GM21619 (cell line): ENCODE data around the gene CDC6.

Experiments used
- ATAC-seq: cut with Tn5 transposase; IDR thresholded peaks from one replicate; pipeline ENCODE4 v1.9.1; 2021; ENCODE audit not compliant: unreplicated experiment

The CDC6 gene

GRCh38 chr17:40321961-40322357 is 34.3 kb downstream of the CDC6 start:
- ATAC-seq: no peak

- peak; percentile 29 for ATAC-seq
Measured at GRCh38 chr17:40322358-40323315, 35.0 kb downstream of the CDC6 start.

- no peak for ATAC-seq
Measured at GRCh38 chr17:40323391-40324381, 36.0 kb downstream of the CDC6 start.

- no peak for ATAC-seq
Measured at GRCh38 chr17:40325156-40326013, 37.7 kb downstream of the CDC6 start.

- no peak for ATAC-seq
Measured at GRCh38 chr17:40326014-40326831, 38.5 kb downstream of the CDC6 start.

DNA sequence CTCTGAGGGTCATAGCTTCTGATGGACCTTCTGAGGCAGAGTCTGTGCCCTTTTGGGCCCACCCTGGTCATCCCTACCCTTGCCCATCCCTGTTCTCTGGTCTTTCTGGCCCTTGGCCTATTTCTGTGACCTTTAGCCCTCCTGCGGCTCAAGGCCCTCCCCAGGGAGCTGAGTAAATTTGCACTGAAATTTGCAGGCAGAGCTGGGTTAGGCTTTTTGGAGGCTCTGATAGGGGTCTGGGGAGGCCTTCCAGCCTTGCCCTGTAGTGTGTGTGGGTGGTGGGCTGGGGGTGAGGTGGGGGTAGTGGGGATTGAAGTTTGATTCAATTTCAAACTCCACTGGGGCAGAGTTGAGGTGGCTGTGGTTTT is 39.1 kb downstream of the CDC6 start:
- no peak for ATAC-seq

DNA sequence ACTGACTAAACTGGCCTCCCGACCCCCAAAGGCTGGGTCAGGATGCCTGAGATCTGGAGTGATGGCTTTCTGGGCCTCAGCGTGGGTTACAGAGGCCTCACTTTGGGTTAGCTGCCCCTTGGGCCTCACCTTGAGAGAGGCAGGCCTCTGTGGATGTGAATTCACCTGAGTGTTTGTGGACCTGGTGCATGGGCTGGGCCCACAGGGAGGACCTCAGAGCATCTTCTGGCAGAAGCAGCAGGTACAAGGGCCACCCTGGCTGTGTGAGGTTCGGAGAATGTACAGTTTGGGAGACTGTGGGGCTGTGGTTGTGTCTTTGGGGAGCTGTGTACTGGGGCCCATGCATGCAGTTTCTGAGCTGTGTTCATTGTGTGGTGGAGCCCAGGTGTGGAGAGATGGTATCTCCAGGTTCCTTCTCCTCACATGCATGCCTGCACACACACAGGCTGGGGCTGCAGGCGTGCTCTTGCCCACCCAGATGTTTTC is 39.6 kb downstream of the CDC6 start:
- ATAC-seq: no peak

- ATAC-seq: no peak
Measured at GRCh38 chr17:40327735-40328385, 40.2 kb downstream of the CDC6 start.

GRCh38 chr17:40328386-40328766 is 40.7 kb downstream of the CDC6 start:
- no peak for ATAC-seq

DNA sequence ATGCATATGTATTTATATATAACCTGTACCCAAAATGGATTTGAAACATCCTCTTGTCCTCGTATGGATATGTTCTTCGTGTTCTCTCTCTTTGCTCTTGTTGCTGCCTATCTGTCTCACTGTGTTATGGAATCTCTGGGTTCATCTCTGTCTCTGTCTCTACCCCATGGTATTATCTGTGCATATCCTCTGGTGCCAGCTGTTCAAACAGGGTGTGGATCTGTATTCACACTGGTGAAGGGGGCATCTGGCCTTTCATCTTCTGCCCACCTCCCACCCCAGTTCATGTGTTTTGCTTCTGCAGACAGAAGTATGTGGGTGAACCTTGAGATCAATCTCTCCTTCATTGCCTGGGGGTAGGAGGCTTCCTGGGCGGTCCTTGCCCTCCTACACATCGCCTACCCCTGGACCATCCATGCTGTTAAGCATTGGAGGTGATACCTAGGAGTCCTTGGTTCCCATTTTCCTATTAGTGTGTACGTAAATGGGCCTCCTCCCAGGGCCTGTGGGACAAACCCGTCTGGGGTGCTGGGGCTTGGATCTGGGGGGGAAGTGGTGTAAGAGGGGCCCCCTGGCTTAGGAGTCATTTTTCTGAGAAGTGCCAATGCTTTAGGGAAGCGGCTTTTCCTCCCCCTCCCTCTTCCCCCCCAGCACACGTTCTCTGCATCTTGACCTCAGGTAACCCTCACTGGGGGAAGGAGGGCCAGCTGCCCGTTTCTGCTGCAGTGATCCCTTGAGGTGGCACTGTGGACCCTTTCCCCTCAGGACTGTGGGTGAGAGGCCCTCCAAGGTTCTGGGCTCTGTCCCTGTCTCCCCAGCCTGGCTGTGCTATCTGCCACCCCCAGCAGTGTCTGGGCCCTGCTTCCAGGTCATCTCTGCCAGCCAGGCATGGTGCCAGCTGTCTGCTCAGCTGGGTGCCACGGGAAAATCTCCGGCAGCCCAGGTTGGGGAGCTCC is 42.4 kb downstream of the CDC6 start:
- no peak for ATAC-seq

GRCh38 chr17:40330850-40331470 is 43.3 kb downstream of the CDC6 start:
- no peak for ATAC-seq

DNA sequence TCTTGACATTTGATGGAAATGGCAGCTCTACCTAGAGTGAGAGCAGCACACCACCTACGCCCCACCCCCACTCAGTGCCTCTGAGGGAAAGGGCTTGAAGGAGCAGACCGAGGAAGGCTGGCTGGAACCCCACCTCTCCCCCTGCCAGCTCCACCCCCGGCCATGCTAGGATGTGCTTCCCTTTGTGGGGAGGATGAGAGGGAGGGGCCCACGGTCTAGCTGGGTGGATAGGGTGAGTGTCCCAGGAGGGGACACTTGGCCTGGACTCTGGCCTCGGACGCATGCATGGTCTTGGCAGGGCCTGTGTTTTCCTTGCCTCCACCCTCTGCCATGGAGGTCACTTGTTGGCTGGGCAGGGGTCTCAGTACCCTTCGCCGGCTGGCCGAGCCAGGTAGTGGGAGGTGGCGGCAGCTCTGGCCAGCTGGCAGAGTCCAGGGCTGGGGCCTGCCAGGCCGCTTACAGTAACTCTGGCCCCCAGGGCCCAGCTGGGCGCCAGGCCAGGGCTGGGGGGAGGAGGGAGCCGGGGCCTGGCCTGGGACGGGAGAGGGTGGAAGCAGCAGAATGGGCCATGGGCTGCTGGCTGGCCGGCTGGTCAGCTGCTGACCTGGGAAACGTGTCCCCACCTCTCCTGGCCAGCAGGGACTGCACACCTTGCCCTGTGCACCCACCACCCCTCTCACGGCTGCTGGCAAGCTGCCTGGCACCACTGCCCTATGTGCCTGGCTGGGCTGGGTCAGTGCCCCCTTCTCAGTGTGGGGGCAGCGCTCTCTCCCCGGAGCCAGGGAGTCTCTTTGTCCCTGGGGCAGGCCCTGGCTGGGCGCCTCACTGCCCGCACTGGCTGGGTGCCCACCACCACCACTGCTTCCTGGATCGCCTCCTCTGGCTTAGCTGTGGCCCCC is 44.3 kb downstream of the CDC6 start:
- no peak for ATAC-seq

DNA sequence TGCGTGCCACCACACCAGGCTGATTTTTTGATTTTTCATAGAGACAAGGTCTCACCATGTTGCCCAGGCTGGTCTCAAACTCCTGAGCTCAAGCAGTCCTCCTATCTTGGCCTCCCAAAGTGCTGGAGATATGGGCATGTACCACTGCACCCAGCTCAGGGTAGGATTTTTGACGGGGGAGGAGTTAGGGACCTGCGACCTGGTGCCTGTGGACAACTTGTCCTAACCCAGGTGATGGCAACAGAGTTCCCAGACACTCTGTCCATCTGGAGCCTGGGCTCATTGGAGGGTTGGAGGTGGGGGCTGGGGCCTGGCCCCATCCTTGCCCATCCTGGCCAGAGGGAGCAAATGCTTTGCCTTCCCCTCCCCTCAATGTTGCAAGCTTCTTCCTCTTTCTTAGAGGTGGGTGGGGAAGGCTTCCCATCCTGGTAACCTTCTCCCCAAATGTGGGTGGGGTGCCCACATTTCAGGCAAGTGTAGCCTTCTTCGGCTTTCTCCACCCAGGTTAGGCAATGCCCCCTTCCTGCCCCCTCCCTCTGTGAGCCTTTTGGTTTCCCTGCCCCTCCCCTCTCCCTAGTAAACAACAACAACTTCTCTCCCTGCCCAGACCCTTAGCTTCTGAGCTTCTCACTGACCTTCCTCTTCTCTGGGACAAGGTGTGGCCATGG is 46.2 kb downstream of the CDC6 start:
- no peak for ATAC-seq

DNA sequence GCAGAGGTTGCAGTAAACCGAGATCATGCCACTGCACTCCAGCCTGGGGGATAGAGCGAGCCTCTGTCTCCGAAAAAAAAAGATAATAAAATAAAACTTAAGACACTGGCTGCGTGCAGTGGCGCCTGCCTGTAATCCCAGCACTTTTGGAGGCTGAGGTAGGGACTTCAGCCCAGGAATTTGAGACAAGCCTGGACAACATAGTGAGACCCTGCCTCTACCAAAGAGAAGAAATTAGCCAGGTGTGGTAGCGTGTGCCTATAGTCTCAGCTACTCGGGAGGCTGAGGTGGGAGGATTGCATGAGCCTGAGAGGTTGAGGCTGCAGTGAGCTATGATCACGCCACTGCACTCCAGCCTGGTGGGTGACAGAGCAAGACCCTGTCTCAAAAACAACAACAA is 47.9 kb downstream of the CDC6 start:
- ATAC-seq: no peak

DNA sequence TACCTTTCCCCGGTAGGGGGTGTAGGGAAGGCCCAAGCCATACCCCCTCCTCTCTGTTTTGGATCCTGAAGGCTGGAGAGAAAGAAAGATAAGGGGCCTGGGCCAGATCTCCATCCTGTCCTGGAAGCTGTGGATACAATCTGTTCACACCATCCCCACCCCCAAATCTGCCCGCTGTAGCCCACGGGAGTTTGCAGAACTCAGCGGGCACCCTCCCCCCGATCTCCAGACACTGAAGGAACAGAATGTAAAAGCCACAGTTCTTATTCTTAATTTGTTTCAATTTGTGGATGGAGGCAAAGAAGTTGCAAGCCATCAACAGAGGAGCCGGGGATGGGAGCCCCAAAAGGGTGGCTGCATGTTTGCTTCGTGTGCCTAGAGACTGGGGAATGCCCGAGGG is 49.7 kb downstream of the CDC6 start:
- ATAC-seq: no peak

GRCh38 chr17:40338058-40338457 is 50.4 kb downstream of the CDC6 start:
- ATAC-seq: no peak
